ENCODE data around the gene C1RL. TPM values are rescaled to one million over a fixed set of nuclear protein-coding genes. Genes with fewer than 3 reads are reported as not detected.

Gene C1RL
- total RNA-seq, 1 experiment from 2014 or later, result 25.9 TPM

- no peak for DNase-seq (ENCODE audit: low read depth, low spot score)
- Histone ChIP-seq H2AFZ (ENCODE audit: low read depth, low read length, poor library complexity, severe bottlenecking) (no peak overlapping the region), H3K4me1 (ENCODE audit: control insufficient read depth in 1 of 2, insufficient read depth in 2 of 2, low read length in 2 of 2) (peaks cover 0 to 9% of the 10 kb centered on the region in 2 experiments; a peak in 1 of 4 replicates), H4K20me1 (ENCODE audit: insufficient read depth) (no peaks in the 10 kb centered on the region), H3K79me2 (ENCODE audit: insufficient read depth, low read length) (no peaks in the 10 kb centered on the region), H3K9me3 (ENCODE audit: control insufficient read depth in 1 of 2, insufficient read depth in 1 of 2, low read depth in 1 of 2, low read length in 2 of 2) (no peaks in the 10 kb centered on the region), H3K27ac (ENCODE audit: low read depth, low read length) (no peak overlapping the region), H3K9ac (ENCODE audit: low read length) (no peak overlapping the region), H3K4me2 (ENCODE audit: low read length) (no peak overlapping the region), H3K27me3 (ENCODE audit: insufficient read depth, low read length) (no peaks in the 10 kb centered on the region), H3K9me2 (ENCODE audit: insufficient read depth) (no peaks in the 10 kb centered on the region), H3K4me3 (replicated peaks in 1 of 2; ENCODE audit: low read depth in 1 of 2, low read length in 2 of 2) (no peak overlapping the region), H3K36me3 (ENCODE audit: control insufficient read depth in 1 of 2, insufficient read depth in 2 of 2, low read length in 2 of 2) (no peaks in the 10 kb centered on the region)
- no TSS peak for BruUV-seq (replicated peaks)
- ChIA-PET POLR2A (no interaction called here), CTCF (no interaction called here), RAD21 (ENCODE audit: low non-redundant PET in 1 of 2, low total read pairs in 2 of 2, uncharacterized antibody in 2 of 2, unreplicated experiment in 2 of 2) (no interaction called here)
- intact Hi-C loops (cut with micrococcal nuclease), result loop anchor here (10.0 kb wide), 1 partner anchor 101 kb away; the partner anchor contains the start of genes C12orf57 and RNU7-1
- TF ChIP-seq POLR2A (IDR thresholded peaks at IDR 0.05; ENCODE audit: borderline replicate concordance, extremely low read depth, insufficient read depth, insufficient read length), result no peak
- ATAC-seq, result no peak
Observed at GRCh38 chr12:7045913-7046312, 63.1 kb downstream of the C1RL start.

Other genes starting within 250 kb of the C1RL start
- gene TPI1, start 241.7 kb downstream of the C1RL start, total RNA-seq (2021; ENCODE audit: unreplicated experiment), result 1,068 TPM
- gene SPSB2, start 235.9 kb downstream of the C1RL start, total RNA-seq (2021; ENCODE audit: unreplicated experiment), result 10.0 TPM
- gene LRRC23, start 204.4 kb downstream of the C1RL start, total RNA-seq (2021; ENCODE audit: unreplicated experiment), result 8.0 TPM
- 117 TPM for gene ENO2, start 194.6 kb downstream of the C1RL start, total RNA-seq (2021; ENCODE audit: unreplicated experiment)
- 104 TPM for gene ATN1, start 181.3 kb downstream of the C1RL start, total RNA-seq (2021; ENCODE audit: unreplicated experiment)
- gene RNU7-1, start 165.4 kb downstream of the C1RL start, total RNA-seq (2021; ENCODE audit: unreplicated experiment), result not detected
- gene C12orf57, start 165.2 kb downstream of the C1RL start, total RNA-seq (2021; ENCODE audit: unreplicated experiment), result 202 TPM
- 47.7 TPM for gene PTPN6, start 157.9 kb downstream of the C1RL start, total RNA-seq (2021; ENCODE audit: unreplicated experiment)
- 466 TPM for gene PHB2, start 138.6 kb downstream of the C1RL start, total RNA-seq (2021; ENCODE audit: unreplicated experiment)
- gene EMG1, start 138.3 kb downstream of the C1RL start, total RNA-seq (2021; ENCODE audit: unreplicated experiment), result 111 TPM
- gene LPCAT3, start 90.7 kb downstream of the C1RL start, total RNA-seq (2021; ENCODE audit: unreplicated experiment), result 45.8 TPM
- 2.4 TPM for gene C1S, start 48.5 kb downstream of the C1RL start, total RNA-seq (2021; ENCODE audit: unreplicated experiment)
- gene C1R, start 16.8 kb downstream of the C1RL start, total RNA-seq (2021; ENCODE audit: unreplicated experiment), result 4.3 TPM
- gene RBP5, start 19.7 kb upstream of the C1RL start, total RNA-seq (2021; ENCODE audit: unreplicated experiment), result 0.22 TPM
- 23.0 TPM for gene CLSTN3, start 21.2 kb upstream of the C1RL start, total RNA-seq (2021; ENCODE audit: unreplicated experiment)
- 45.4 TPM for gene PEX5, start 80.5 kb upstream of the C1RL start, total RNA-seq (2021; ENCODE audit: unreplicated experiment)
- gene ACSM4, start 194.9 kb upstream of the C1RL start, total RNA-seq (2021; ENCODE audit: unreplicated experiment), result not detected